Astrocyte (in vitro differentiated cells and primary cell): ENCODE results near the gene PRR5L. TPM values are rescaled to one million over a fixed set of nuclear protein-coding genes. Genes with fewer than 3 reads are reported as not detected.

ENCODE experiments used
- DNase-seq: peaks from one replicate; pipeline ENCODE4 v3.0.0-alpha.2; 2010; ENCODE audit warnings: low read depth
- FAIRE-seq: peaks from 2 replicates; lab custom pipeline; 2011; peaks lifted over from hg19 to GRCh38; lab: Jason Lieb, UNC
- H2AFZ ChIP-seq: 2 replicates; pipeline ENCODE4 v1.6.0; 2012; ENCODE audit warnings: low read depth, low read length, inconsistent platforms
- H3K27ac ChIP-seq: 2 replicates; pipeline ENCODE4 v1.5.1; 2011; ENCODE audit warnings: low read depth, low read length, inconsistent platforms
- H3K27me3 ChIP-seq: 2 replicates; pipeline ENCODE4 v1.6.0; 2011; ENCODE audit warnings: low read length, inconsistent platforms; ENCODE audit not compliant: insufficient read depth
- H3K36me3 ChIP-seq: 2 replicates; pipeline ENCODE4 v1.5.1; 2011; ENCODE audit warnings: low read length, inconsistent platforms; ENCODE audit not compliant: insufficient read depth
- H3K4me1 ChIP-seq: 2 replicates; pipeline ENCODE4 v1.5.1; 2011; ENCODE audit warnings: low read length, inconsistent platforms; ENCODE audit not compliant: insufficient read depth
- H3K4me2 ChIP-seq: 2 replicates; pipeline ENCODE4 v1.6.0; 2012; ENCODE audit warnings: low read length, inconsistent platforms
- H3K4me3 ChIP-seq: 2 replicates; pipeline ENCODE4 v1.5.1; 2011; ENCODE audit warnings: low read depth, mild to moderate bottlenecking, low read length, inconsistent platforms; ENCODE audit not compliant: insufficient read depth
- H3K79me2 ChIP-seq: 2 replicates; pipeline ENCODE4 v1.6.0; 2012; ENCODE audit warnings: mild to moderate bottlenecking, low read length, inconsistent platforms; ENCODE audit not compliant: insufficient read depth
- H3K9ac ChIP-seq: 2 replicates; pipeline ENCODE4 v1.6.0; 2012; ENCODE audit warnings: mild to moderate bottlenecking, low read length, inconsistent platforms
- H3K9me3 ChIP-seq: 2 replicates; pipeline ENCODE4 v1.5.1; 2012; ENCODE audit warnings: low read depth, mild to moderate bottlenecking, low read length, inconsistent platforms; ENCODE audit not compliant: insufficient read depth
- H4K20me1 ChIP-seq: 2 replicates; pipeline ENCODE4 v1.6.0; 2012; ENCODE audit warnings: low read length, inconsistent platforms; ENCODE audit not compliant: insufficient read depth
- H3K27ac Mint-ChIP-seq: one replicate; pipeline ENCODE4 v1.8.0; 2021; ENCODE audit warnings: mild to moderate bottlenecking, mixed read lengths; ENCODE audit not compliant: unreplicated experiment
- H3K27me3 Mint-ChIP-seq: one replicate; pipeline ENCODE4 v1.8.0; 2021; ENCODE audit warnings: low read depth, mixed read lengths; ENCODE audit not compliant: unreplicated experiment
- H3K36me3 Mint-ChIP-seq: one replicate; pipeline ENCODE4 v1.8.0; 2021; ENCODE audit warnings: low read depth, mixed read lengths; ENCODE audit not compliant: unreplicated experiment
- H3K4me1 Mint-ChIP-seq: one replicate; pipeline ENCODE4 v1.8.0; 2021; ENCODE audit warnings: low read depth, mixed read lengths; ENCODE audit not compliant: unreplicated experiment
- H3K4me3 Mint-ChIP-seq: one replicate; pipeline ENCODE4 v1.8.0; 2021; ENCODE audit warnings: mild to moderate bottlenecking, moderate library complexity, mixed read lengths; ENCODE audit not compliant: unreplicated experiment
- H3K9me3 Mint-ChIP-seq: one replicate; pipeline ENCODE4 v1.8.0; 2021; ENCODE audit warnings: mild to moderate bottlenecking, mixed read lengths; ENCODE audit not compliant: unreplicated experiment
- EZH2 ChIP-seq: IDR thresholded peaks from 2 replicates; pipeline ENCODE4 v1.6.1; 2012; ENCODE audit warnings: mild to moderate bottlenecking, low read length, inconsistent platforms; ENCODE audit not compliant: insufficient read depth
- total RNA-seq: library from RNA; stranded (reverse); gene quantifications from 2 replicates; pipeline ENCODE4 v1.2.1, GENCODE V29; 2021
- TF ChIP-seq, protein P1 (sequence below): IDR thresholded peaks from 2 replicates; pipeline ENCODE4 v1.5.1; 2011; ENCODE audit warnings: low read depth, mild to moderate bottlenecking, inconsistent platforms, low read length, moderate library complexity; ENCODE audit not compliant: insufficient read depth

Gene PRR5L
- total RNA-seq, 1 donor from 2014 or later = 55.6 TPM

DNA sequence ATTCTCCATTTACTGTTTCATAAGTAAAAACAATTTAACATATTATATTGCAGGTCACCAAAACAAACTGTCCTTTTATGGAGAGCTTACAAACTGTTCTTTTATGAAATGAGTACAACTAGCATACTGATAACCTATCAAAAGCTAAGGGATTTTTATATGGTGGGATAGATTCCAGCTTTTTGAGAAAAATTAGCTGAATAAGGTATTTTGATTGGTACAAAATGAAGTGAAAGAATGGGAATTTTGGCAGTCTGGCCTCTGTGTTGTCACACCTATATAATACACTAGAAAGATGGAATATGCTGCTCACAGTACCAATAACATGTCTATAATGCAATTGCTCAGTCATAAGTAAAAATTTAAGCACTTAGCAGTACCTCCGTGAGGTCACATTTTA lies 202.6 kb downstream of the PRR5L start:
- H3K27ac ChIP-seq = no peak overlapping the region
- FAIRE-seq (no peak), DNase-seq (no peak)
- no peak overlapping the region for H3K9ac ChIP-seq
- no peaks in the 10 kb centered on the region for H4K20me1 ChIP-seq
- Mint-ChIP-seq H3K4me3 (no peak overlapping the region), H3K27me3 (no peaks in the 10 kb centered on the region), H3K9me3 (no peaks in the 10 kb centered on the region), H3K36me3 (peaks cover 4% of the 10 kb centered on the region), H3K4me1 (peaks cover 35% of the 10 kb centered on the region), H3K27ac (no peak overlapping the region)
- TF ChIP-seq EZH2 = no peak
- TF ChIP-seq, protein P1, sequence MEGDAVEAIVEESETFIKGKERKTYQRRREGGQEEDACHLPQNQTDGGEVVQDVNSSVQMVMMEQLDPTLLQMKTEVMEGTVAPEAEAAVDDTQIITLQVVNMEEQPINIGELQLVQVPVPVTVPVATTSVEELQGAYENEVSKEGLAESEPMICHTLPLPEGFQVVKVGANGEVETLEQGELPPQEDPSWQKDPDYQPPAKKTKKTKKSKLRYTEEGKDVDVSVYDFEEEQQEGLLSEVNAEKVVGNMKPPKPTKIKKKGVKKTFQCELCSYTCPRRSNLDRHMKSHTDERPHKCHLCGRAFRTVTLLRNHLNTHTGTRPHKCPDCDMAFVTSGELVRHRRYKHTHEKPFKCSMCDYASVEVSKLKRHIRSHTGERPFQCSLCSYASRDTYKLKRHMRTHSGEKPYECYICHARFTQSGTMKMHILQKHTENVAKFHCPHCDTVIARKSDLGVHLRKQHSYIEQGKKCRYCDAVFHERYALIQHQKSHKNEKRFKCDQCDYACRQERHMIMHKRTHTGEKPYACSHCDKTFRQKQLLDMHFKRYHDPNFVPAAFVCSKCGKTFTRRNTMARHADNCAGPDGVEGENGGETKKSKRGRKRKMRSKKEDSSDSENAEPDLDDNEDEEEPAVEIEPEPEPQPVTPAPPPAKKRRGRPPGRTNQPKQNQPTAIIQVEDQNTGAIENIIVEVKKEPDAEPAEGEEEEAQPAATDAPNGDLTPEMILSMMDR = no peak
- no peak overlapping the region for H3K4me2 ChIP-seq
- peaks cover 26% of the 10 kb centered on the region for H3K4me1 ChIP-seq
- H3K36me3 ChIP-seq = peaks cover 22% of the 10 kb centered on the region
- peaks cover 33% of the 10 kb centered on the region for H3K79me2 ChIP-seq
- no peaks in the 10 kb centered on the region for H3K27me3 ChIP-seq
- H2AFZ ChIP-seq = no peak overlapping the region
- H3K4me3 ChIP-seq = no peak overlapping the region
- H3K9me3 ChIP-seq = no peaks in the 10 kb centered on the region

DNA sequence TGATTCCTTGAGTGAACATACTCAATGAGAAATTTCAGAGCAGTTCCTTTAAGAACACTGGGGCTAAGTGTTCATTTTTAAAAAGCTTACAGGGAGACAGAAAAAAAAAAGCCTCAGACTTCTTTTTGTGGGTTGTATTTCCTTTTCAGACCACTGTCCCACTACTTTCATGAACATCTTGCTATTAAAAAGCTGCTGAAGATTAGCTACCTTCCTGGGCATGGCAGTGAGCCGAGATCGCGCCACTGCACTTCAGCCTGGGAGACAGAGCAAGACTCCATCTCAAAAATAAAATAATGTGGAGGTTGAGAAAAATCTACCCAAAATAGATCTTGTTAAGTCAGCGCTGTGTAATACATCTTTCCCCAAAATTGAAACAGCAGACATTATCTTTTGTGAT lies 203.2 kb downstream of the PRR5L start:
- H3K79me2 ChIP-seq = peaks cover 39% of the 10 kb centered on the region
- Mint-ChIP-seq H3K4me1 (peaks cover 35% of the 10 kb centered on the region), H3K36me3 (peaks cover 4% of the 10 kb centered on the region), H3K4me3 (peak overlapping the region; percentile 16), H3K27me3 (no peaks in the 10 kb centered on the region), H3K27ac (peak overlapping the region; percentile 27), H3K9me3 (no peaks in the 10 kb centered on the region)
- H3K9me3 ChIP-seq = no peaks in the 10 kb centered on the region
- peak overlapping the region; percentile 21 for H3K27ac ChIP-seq
- H3K9ac ChIP-seq = no peak overlapping the region
- H3K4me2 ChIP-seq = no peak overlapping the region
- H3K4me3 ChIP-seq = no peak overlapping the region
- no peak overlapping the region for H2AFZ ChIP-seq
- DNase-seq (no peak), FAIRE-seq (no peak)
- no peaks in the 10 kb centered on the region for H4K20me1 ChIP-seq
- peaks cover 20% of the 10 kb centered on the region for H3K36me3 ChIP-seq
- H3K27me3 ChIP-seq = no peaks in the 10 kb centered on the region
- peaks cover 26% of the 10 kb centered on the region for H3K4me1 ChIP-seq
- TF ChIP-seq EZH2 = no peak
- TF ChIP-seq, protein P1 = no peak

DNA sequence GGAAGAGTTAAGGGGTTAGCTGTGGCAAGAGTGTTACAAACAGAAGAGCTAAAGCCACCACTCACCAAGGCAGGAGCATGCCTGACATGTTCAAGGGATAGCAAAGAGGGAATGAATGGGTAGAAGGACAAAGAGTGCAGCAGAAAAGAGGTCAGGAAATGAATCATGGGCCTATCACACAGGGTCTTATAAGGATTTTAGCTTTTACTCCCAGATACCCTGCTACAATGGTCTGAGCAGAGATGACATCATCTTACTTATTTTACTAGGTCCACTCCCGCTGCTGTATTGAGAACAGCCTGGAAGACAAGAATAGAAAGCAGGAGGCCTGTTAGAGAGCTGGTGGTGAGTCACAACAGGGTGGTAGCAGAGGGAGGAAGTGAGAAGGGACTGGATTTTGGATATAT lies 204.2 kb downstream of the PRR5L start:
- peak overlapping the region; percentile 82 for H3K27ac ChIP-seq
- H3K27me3 Mint-ChIP-seq = no peaks in the 10 kb centered on the region
- DNase-seq = peak; percentile 92
- TF ChIP-seq EZH2 = no peak
- TF ChIP-seq, protein P1 = no peak
- peak overlapping the region; percentile 78 for H3K27ac Mint-ChIP-seq
- H4K20me1 ChIP-seq = peaks cover 4% of the 10 kb centered on the region
- H3K9me3 Mint-ChIP-seq = no peaks in the 10 kb centered on the region
- H3K36me3 Mint-ChIP-seq = peaks cover 4% of the 10 kb centered on the region
- H3K27me3 ChIP-seq = no peaks in the 10 kb centered on the region
- H3K36me3 ChIP-seq = peaks cover 19% of the 10 kb centered on the region
- peak overlapping the region; percentile 61 for H3K9ac ChIP-seq
- H3K79me2 ChIP-seq = peaks cover 49% of the 10 kb centered on the region
- peaks cover 36% of the 10 kb centered on the region for H3K4me1 Mint-ChIP-seq
- H3K4me2 ChIP-seq = peak overlapping the region; percentile 60
- no peak overlapping the region for H3K4me3 ChIP-seq
- H3K4me3 Mint-ChIP-seq = peak overlapping the region; percentile 5
- peak overlapping the region; percentile 7 for H2AFZ ChIP-seq
- peak; percentile 95 for FAIRE-seq
- no peaks in the 10 kb centered on the region for H3K9me3 ChIP-seq
- H3K4me1 ChIP-seq = peaks cover 26% of the 10 kb centered on the region
